ENCODE data around the gene CYTIP.

Gene CYTIP

DNA sequence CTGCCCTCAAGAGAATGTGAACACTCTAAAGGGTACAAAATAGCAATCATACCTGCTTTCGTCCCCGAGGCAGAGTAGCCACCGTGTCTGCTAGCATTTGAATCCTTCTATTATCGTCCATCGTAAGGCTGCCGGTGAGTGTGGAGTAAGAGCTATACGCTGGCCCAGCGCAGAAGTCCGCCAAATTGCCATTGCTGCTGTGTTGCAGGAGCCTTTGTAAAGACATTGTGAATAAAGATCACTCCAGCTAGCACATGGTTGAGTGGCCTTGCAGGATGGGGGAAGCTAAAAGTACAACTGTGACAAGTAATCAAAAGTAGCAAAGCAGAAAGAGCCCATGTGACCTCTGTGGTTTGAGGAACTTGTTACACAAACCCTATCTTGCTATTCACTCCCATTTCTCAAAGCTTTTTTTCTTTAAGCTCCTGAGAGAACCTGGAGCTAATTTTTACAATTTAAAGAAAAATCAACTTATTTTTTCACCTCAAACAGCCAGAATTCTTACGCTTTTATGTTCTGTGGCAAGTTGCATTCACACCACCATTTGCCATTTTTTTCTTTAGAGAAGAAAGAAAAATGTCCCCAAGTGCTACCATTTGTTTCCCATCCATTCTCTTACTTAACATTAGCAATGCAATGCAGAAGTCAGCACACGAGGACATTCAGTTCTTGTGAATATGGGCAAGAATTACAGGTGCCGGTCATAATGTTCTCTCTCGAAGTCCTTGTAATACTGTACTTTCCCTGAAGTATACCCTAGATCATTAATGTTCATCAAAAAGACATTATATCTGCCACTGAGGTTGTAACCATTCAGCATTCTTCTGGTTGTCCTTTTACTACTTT, at the start of gene CYTIP:
Gene CYTIP, minus strand, starts transcription at position 295 of the 846 bp plus-strand sequence. Its CDS starts 69 bp downstream, at position 226.
- no peak for DNase-seq

DNA sequence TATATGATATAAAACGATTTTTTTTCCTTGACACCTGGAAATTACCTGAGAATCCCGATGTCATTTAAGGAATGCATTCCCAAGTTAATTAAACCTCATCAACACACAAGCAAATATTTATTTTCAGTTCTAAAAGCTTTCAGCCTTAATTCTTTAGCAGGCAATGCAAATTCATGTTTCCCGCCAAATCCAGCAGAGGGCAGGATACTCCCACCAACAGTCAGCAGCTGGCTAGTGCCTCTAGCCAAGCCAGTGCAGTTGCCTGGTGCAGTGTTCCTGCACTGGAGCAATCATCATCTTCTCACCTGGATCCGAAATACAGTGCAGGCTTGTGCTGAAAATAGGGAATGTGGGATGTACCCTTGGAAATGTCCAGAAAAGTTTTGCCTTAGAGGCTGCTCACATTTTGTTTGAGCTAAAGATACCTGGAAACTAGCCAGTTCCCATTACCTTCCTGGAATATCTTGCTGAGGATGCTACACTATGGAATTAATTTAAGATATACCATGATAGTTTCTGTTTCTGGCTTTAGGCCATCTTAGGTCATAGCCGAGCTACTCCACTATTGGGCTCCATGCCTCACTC, 48.4 kb upstream of the CYTIP start:
- peak; percentile 52 for DNase-seq

DNA sequence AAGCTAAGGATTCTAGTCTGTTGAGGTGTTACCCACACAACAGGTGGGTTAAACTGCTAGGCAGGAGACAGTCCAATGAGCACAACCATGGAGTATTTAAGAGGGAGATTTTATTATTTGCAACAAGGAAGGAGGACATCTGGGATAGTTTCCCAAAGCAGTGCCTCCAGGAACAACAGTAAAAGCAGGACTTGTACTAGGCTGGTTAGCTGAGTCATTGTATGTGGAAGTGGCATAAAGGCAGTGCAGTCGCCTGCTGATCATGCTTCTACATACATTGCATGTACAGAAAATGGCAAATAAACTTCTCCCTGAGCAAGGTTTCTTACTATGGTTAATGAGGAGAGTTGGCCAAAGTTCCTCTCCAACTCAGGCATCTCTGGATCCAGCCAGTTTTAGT, 46.1 kb upstream of the CYTIP start:
- no peak for DNase-seq

DNA sequence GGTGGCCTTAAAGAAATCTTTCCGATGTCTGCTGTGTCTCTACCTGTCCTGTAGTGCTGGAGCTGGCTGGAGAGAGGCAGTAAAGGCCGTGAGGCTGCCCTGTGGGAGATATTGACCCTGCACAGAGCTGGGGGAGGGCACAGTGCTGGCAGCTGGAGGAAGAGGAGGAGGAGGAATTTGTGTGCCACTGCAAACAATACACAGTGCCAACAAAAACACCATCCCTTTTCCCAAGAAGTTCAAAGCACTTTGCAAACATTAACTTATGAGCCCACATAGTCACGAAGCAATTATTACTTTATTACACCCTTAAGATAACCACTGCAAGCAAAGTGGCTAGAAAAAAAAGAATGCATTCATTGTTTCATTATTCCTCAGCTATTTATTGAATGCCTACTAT, 45.0 kb upstream of the CYTIP start:
- DNase-seq = no peak

DNA sequence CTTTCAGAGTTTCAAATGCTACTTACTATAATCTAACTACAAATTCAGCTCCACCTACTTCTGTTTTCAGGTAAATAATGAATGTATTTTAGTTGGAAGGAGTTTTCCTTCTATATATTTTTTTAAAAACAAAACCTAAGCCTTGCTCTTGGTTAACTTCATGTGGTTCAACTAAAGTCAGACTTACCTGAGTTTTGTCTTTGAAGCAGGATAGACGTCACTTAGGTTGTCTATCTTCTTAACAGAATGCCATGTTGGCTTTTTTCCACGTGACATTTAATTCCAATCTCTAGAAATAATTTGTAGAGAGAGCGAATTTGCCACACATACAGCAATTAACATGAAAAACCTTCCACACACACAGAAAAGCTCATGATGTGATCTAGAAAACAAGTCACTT, 43.9 kb upstream of the CYTIP start:
- no peak for DNase-seq

DNA sequence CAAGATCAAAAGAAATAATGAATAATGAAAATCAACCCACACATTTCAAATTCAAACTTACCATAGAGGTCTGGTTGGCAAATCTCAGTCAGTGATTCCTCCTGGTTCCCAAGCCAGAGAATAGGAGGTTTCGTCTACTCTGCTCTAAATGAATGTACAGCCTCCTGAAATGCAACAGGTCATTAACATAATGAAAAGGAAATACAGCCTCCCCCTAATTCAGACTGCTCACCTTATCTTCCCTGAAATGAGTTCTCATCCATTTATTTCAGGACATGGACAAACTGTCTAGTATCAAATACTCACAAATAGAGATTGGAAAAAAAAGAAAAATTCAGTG, 43.4 kb upstream of the CYTIP start:
- DNase-seq = no peak

DNA sequence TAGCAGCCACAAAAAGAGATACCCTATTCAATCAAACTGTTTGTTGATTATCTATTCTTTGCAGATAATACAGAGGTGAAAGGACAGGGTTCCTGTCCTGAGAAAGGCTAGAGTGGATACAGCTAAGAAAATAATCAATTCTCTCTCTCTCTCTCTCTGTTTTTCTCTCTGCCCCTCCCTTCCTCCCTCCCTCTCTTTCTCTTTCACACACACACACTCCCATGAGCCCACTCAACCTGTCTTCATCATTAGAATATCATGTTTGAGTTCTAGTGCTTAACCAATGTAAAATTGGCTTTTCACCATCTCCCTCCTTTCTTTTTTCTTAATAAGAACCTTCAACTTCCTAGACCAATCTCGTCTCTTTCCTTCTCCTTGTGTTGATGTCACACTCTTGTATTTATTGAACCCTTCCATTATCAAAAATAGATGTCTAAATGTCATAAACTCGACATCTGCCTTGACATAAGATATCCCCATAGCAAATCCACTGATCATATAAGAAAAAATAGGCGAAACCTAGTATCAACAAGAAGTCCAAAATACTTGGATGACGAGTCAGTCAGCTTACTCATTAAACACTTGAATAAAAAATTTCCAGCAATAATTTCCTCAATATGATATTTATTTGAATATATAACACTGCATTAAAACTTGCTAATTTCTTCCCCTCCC, 42.8 kb upstream of the CYTIP start:
- DNase-seq = peak; percentile 29

DNA sequence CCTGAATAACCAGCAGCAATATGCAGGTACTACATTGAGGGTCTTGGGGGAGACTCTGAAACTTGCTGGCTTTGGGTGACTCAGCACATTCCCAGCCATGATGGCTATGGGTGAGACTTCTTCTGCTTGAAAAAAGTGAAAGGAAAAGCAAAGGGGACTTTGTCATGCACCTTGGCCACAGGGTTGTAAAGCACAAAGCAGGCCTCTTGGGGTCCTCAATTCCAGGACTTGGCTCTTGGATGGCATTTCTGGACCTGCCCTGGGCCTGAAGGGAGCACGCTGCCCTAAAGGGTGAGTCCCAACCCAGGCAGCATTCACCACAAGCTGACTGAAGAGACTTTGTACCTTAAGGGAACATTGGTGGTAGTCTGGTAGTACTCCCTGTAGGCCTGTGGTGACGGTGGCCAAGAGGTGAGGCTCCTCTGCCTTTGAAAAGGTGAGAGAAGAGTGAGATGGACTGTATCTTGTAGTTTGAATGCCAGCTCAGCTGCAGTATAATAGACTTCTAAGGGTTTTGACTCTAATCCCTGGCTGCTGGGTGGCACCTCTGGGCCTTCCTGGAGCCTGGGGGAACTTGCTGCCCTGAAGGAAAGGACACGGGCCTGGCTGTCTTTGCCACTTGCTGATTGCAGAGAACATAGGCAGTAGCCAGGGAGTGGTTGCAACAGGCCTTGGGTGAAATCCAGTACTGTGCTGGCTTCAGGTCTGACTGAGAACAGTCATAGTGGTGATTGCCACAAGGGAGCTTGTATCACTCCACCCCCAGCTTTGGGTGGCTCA, 36.5 kb upstream of the CYTIP start:
- DNase-seq = no peak

DNA sequence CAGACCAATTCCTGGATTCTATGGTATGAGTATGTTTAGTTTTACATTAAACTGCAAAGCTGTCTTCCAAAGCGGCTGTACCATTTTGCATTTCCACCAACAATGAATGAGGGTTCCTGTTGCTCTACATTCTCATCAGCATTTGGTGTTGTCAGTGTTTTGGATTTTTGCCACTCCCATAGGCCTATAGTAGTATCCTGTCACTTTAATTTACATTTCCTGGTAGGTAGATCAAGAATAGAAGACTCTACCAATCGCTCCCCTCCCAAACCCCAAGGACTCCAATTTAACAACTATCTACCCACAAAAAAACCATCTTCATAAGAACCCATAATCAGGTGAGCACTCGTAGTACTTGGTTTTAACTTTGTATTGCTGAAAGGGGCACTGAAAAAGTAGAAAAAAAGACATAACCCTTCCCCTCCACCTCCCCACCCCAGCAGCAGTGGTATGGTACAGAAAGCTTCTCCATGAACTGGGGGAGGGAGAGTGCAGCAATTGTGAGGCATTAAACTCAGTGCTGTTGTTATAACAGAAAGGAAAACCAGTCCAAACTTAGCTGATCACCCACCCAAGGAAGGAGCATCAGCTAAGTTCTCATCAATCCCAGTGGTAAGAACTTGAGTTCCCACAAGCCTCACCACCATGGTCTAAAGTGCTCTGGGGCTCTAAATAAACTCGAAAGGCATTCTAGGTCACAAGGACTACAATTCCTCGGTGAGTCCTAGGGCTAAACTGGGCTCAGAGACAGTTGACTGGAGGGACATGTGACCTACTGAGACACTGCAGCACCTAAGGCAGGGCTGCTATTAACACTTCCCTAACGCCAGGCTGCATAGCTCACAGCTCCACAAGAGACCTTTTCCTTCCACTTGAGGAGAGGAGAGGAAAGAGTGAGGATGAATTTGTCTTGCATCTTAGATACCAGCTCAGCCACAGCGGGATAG, 35.5 kb upstream of the CYTIP start:
- DNase-seq = no peak

DNA sequence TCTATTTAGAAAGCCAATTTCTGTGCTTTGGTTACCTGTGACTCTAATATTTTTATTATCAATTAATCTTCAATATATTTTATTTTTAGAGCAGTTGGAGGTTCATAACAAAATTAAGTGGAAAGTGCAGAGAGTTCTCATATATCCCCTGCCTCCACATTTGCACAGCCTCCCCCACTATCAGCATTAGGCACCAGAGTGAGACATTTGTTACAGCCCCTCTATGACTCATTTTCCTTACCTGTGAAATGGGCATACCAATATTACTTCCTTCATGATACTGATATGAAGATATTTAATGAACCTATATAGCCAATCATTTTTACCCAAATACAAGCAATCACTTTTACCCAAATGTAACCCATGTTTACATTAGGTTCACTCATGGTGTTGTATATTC, 34.0 kb upstream of the CYTIP start:
- no peak for DNase-seq

DNA sequence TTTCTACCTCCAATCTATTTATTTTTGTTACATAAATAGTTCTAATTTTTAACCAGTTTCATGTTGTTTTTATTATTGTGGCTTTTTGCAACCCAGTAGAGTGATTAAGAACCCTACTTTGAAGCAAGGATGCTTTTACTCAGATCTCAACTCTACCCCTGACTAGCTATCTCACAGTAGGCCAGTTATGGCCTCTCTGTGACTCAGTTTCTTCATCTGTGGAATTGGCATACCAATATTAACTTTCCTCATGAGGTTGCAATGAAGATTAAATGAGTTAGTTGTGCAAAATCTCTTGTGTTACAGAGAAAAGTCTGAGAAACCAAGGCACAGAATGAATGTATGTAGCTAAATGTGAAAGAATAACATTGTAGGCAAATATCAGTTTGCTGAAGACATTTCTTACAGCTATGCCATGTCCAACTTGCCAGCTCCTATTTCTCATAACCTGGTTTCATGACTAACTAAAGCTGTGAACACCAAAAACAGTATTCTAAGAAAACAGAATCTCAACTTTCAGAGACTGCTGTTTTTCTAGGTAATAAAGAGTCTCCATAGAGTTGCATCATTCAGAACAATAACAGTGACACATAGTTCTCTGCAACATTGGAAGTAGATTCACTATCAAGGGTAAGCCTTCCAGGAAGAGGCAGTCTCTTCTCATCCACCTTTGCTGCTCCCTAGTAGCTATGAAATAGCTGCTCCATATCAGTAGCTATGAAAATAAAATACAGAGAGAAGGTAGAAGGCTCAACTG, 33.2 kb upstream of the CYTIP start:
- DNase-seq = no peak

DNA sequence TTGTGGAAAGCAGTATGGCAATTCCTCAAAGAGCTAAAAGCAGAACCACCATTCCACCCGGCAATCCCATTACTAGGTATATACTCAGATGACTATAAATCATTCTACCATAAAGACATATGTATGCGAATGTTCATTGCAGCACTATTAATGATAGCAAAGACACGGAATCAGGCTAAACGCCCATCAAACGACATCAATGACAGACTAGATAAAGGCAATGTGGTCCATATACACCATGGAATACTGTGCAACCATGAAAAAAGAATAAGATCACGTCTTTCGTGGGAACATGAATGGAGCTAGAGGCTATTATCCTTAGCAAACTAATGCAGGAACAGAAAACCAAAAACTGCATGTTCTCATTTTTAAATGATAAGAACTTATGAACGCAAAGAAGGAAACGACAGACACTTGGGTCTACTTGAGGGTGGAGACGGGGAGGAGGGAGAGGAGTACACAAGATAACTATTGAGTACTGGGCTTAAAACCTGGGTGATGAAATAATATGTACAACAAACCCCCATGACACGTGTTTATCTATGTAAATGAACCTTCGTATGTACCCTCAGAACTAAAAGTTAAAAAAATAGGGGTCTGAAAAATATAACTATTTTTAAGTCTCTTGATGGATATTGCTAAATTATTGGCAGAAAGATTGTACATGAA, 32.0 kb upstream of the CYTIP start:
- no peak for DNase-seq

DNA sequence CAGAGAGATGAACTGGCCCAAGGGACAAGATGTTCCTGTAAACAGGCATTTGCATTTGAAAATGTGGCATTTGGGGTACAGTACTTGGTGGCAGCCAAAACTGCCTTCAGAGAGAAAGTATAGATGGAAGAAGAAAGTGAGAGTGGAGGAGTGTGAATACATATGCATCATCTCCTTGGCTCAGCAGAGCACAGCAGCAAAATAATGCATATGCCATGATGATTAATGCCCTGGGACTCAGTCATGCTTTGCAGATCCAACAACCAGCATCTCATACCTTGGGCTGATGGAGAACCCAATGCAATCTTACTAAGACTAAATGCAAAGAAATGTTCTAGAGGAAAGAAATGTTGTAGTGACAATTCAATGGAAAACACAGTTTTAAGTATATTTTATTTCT, 29.7 kb upstream of the CYTIP start:
- peak; percentile 23 for DNase-seq

DNA sequence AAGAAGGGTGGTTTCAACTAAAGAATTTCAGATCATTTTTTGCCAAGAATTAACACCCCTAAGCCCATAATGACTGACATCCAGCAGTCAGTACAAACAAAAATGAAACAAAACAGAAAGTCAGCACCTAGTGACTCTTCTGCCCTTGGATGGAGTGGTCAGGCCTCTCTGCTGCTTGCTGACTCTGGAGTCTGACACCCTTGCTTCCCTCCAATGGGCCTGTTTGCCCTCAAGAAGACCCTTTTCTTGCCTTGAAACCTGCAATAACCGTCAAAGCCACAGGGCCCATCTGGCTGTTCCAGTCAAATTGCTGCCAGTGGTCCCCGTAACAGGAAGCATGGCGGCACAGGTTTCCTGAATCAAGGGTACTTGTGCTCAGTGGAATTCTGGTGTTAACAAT, 27.2 kb upstream of the CYTIP start:
- no peak for DNase-seq

DNA sequence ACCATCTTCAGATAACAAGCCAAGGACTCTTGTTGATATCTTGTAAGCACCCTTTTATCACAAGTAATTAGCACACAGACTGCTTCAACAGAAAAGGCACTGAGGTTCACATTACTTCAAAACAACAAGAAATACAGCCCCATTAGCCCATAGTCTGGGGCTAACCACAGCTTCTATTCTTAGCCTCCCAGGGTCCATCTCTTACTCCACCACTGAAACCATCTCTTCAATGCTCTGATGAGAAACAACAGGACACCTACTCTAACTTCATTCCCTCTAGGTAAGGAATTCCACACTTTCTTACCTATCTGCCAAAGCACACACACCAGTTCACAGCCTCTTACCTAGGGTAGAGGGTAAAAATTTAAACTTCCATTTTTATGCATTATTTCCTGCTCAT, 26.4 kb upstream of the CYTIP start:
- DNase-seq = no peak

DNA sequence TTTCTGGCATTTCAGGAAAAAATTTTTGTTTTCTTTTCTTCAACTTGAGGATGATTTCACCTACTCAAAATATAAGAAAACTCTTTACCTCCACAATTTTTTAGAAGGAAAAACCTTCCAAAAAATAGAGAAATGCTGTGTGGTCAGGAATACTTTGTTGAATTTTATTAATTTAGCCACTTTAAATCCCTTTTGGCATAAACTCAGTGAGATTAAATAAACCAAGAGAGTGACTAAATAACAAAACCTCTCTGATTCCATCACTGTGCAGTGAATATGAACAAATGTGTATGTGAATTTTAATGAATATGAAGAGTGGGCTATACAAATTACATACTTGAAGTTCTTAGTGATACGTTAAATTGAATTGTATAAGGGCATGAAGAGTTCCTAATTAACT, 25.8 kb upstream of the CYTIP start:
- DNase-seq = no peak

DNA sequence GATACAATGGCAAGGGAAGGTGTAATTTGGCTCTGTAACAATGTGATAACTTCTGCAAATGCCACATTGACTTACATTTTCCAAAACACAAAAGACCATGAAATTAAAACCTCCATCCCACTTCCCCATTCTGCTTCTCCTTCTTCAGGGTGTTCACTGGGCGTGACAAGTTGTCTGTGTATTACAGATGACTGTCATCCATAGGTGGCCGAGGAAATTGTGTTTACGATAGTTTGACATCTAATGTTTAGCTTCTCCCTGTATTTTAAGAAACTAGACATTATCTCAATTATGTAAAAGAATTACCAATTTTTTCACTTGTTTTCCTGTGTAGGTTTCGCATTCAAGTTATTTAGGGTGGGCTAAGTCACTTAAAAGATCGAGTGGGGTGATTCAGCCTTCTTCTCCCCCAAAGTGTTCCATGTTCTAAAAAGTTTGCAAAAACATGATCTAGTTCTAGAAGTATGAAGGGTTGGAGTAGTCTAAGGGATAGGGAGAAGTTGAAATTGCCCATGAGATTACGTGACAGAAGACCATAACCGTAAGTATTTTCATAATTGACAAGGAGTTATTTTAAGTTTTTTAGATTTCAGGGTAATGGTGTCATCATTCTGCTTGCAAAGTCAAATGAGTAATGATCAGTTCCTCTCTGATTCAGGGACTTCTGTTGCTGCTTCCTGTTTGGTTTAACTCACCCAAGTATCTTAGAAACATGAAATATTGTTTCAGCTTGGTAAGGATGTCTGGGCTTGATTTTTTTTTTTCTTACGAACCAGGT, 25.2 kb upstream of the CYTIP start:
- peak; percentile 44 for DNase-seq

DNA sequence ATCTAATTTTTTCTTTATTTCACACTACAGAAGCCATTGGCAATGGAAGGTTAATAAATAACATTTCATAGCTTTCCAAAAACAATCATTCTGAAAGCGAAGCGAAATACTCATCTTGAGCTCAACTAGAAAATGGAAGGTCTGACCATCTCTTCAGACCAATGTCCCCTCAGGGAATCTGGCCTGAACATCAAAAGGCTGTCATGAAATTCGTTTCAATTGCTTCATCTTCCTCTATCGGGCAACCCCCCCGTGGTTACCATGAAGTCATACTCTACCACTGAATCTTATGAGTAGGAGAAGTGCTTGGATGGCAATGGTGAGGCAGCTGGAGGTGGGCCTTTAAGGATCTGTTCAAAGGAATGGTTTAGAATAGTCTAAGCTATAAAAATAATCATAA, 22.9 kb upstream of the CYTIP start:
- no peak for DNase-seq

DNA sequence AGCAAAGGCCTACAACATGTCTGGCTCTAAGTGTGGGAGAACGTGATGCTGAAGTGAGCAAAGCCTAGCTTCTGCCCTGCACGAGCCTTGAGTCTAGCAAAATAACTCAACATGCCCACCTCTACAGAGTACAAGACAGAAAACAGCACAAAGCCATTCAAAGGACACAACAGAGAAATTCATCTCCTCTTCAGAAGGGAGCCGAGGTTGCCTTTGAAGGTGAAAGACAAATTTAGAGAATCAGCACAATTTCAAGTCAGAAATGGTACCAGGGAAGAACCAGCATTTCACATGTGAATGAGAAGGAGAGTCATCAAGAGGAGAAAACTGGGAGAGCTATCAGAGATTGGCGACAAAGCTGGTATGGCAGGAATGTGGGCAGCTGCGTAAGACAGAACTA, 21.7 kb upstream of the CYTIP start:
- DNase-seq = peak; percentile 27

DNA sequence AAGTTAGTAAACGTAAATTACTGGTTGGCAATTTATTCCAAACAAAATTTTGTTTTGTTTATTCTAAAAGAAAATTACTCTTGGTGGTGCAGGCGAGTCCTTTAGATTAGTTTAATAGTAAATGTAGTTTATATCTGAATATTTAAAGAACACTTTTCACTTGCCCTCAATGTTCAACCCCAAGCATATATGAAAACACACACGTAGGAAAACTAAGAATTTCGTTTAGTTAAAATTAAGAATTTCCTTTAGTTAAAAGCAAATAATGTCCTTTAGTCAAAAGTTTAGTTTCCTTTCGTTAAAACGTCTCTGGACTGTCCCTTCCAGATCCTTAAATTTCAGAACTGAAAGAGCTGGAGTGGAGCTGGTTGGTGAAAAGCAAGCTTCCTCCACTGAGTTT, 19.1 kb upstream of the CYTIP start:
- DNase-seq = no peak
